ENCODE data around the gene CFHR4. TPM values are rescaled to one million over a fixed set of nuclear protein-coding genes. Genes with fewer than 3 reads are reported as not detected.
"Not testable (repeated sequence)": the region's sequence is repeated elsewhere in the genome, so short reads cannot be mapped to it uniquely, and the experiment has no call there.

Gene CFHR4
- total and polyA plus RNA-seq, 8 donors, result 0.35 TPM; not detected in 7

GRCh38 chr1:196897158-196897828 lies 9.4 kb downstream of the CFHR4 start:
- peak in 2 of 4 donors; percentile 20 to 27 for ATAC-seq
- intact Hi-C loops (cut with DNase I), result no loop called here
- Histone ChIP-seq H3K4me3 (no peak overlapping the region), H3K9me3 (no peaks in the 10 kb centered on the region), H3K4me1 (no peaks in the 10 kb centered on the region), H3K27ac (no peak overlapping the region), H3K27me3 (peaks cover 0 to 8% (median 0%) of the 10 kb centered on the region in 4 donors), H3K36me3 (no peaks in the 10 kb centered on the region)
- peak in 2 of 6 donors; percentile 12 to 50 for DNase-seq
- 7 to 11% methylated on average over 26 of the region's 26 CpGs for WGBS, 2 donors
- FAIRE-seq, result no peak
- TF ChIP-seq CTCF (IDR thresholded peaks at IDR 0.05), result no peak

GRCh38 chr1:196902344-196902743 lies 14.5 kb downstream of the CFHR4 start:
- Histone ChIP-seq H3K27ac (no peak overlapping the region), H3K36me3 (no peaks in the 10 kb centered on the region), H3K4me1 (no peaks in the 10 kb centered on the region), H3K9me3 (no peaks in the 10 kb centered on the region), H3K27me3 (no peaks in the 10 kb centered on the region), H3K4me3 (no peak overlapping the region)
- no peak for TF ChIP-seq CTCF (IDR thresholded peaks at IDR 0.05)
- 67 to 80% methylated on average over 2 of the region's 2 CpGs for WGBS, 2 donors
- ATAC-seq (no peak), DNase-seq (no peak), FAIRE-seq (no peak)
- intact Hi-C loops (cut with DNase I), result no loop called here

DNA sequence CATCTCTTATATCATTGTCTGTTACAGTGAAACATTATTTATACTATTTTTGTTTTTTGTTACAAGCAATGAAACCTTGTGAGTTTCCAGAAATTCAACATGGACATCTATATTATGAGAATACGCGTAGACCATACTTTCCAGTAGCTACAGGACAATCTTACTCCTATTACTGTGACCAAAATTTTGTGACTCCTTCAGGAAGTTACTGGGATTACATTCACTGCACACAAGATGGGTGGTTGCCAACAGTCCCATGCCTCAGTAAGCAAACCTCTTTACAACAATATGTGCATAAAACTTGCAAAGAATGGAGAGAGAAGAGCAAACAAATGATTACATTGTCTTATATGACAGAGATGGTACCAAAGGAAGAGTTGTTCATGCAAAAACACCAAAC lies 22.4 kb downstream of the CFHR4 start:
- Histone ChIP-seq H3K36me3 (no peaks in the 10 kb centered on the region), H3K9me3 (no peaks in the 10 kb centered on the region), H3K4me1 (no peaks in the 10 kb centered on the region), H3K27ac (no peak overlapping the region), H3K4me3 (no peak overlapping the region), H3K27me3 (no peaks in the 10 kb centered on the region)
- ATAC-seq, result no peak
- TF ChIP-seq CTCF (IDR thresholded peaks at IDR 0.05), result no peak
- no peak for FAIRE-seq
- WGBS, 2 donors, result 93 to 95% methylated on average over 2 of the region's 2 CpGs
- no peak for DNase-seq
- intact Hi-C loops (cut with DNase I), result no loop called here

DNA sequence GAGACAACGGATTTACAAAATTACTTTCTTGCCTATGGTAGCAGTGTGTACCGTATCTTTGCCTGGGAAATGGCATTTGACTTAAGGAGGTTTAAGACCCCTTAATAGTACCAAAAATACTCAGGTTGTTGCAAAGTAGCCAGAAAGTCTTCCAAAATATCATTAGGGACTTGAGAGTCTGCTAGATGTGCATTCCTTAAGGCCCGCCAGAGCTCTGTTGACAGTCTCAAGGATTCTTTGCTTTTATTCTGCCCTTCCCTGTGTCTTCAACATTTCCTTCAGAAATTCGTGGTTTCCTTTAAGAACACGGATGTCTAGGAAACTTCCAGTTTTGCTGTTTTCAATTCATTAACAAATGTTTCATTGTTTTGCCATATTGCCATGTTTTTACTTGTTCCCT lies 24.4 kb downstream of the CFHR4 start:
- not testable (repeated sequence) for FAIRE-seq

GRCh38 chr1:196926839-196927238 lies 39.0 kb downstream of the CFHR4 start:
- FAIRE-seq, DNase-seq: not testable (repeated sequence)

More for the DNA sequence above, 24.4 kb downstream of the CFHR4 start:
- H3K9me3 ChIP-seq; H3K4me3 ChIP-seq; H3K27me3 ChIP-seq; intact Hi-C loops (cut with DNase I); H3K27ac ChIP-seq; H3K4me1 ChIP-seq; DNase-seq; H3K36me3 ChIP-seq; ATAC-seq: not testable (repeated sequence)
- 38 to 54% methylated on average over 5 of the region's 5 CpGs for WGBS, 2 donors

DNA sequence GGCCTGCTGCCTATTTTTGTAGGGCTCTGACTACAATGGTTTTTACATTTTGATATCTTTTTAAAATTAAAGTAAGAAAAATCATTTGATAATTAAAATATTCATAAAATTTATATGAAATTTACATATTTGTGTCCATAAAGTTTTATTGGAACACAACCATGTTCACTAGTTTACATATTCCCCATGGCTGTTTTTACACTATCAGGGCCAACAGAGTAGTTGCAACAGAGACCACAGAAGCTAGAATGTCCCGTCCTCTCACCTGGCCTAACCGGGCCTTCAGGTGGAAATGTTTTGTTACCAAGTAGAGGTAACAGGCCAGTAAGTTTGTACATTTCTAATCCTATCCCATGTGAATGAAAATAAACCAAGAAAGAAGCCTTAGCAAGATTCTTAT lies 45.0 kb downstream of the CFHR4 start:
- H3K36me3 ChIP-seq; H3K4me3 ChIP-seq; FAIRE-seq; H3K27ac ChIP-seq; DNase-seq; H3K27me3 ChIP-seq; H3K4me1 ChIP-seq; ATAC-seq; intact Hi-C loops (cut with DNase I); H3K9me3 ChIP-seq: not testable (repeated sequence)
- 65 to 88% methylated on average over 2 of the region's 2 CpGs for WGBS, 2 donors

More at GRCh38 chr1:196926839-196927238, 39.0 kb downstream of the CFHR4 start:
- H3K4me3 ChIP-seq; ATAC-seq; H3K4me1 ChIP-seq; intact Hi-C loops (cut with DNase I); H3K27ac ChIP-seq; H3K9me3 ChIP-seq; H3K27me3 ChIP-seq; H3K36me3 ChIP-seq: not testable (repeated sequence)
- WGBS, 2 donors, result 40 to 81% methylated on average over 1 of the region's 1 CpG
